Posterior vena cava (tissue), 2 donors: ENCODE measurements around the gene EIF2S1. TPM values are rescaled to one million over a fixed set of nuclear protein-coding genes. Genes with fewer than 3 reads are reported as not detected.
"Not testable (repeated sequence)": the region's sequence is repeated elsewhere in the genome, so short reads cannot be mapped to it uniquely, and the experiment has no call there.

ENCODE experiments used
- DNase-seq: peaks from one replicate; pipeline ENCODE4 v3.0.0-alpha.2; 2020; ENCODE audit warnings: low spot score
- intact Hi-C, 2 donors: fragments of 100-400 bp; cut with DNase I; formaldehyde crosslinking; loops; one replicate each; pipeline versions ENCODE4 v1.14.1 to v1.14.2; 2022 to 2023
- long read RNA-seq, 2 donors: library from polyadenylated mRNA; unstranded; transcript quantifications; one replicate each; pipeline ENCODE4 v2.0.0, GENCODE V29; 2020 to 2021
- total RNA-seq, 2 donors: library from RNA; stranded (reverse); fragmentation: NEBNext Ultra II Directional; extraction: Animal tissue kit (Norgen Biotek cat#: 25700); gene quantifications; one replicate each; pipeline ENCODE4 v1.2.1, GENCODE V29; 2021
- donor health status: DM: yes; HTN: yes; CAD: no.
- donor health status: DM: yes; HTN: yes; CAD: no.

EIF2S1 gene
- total RNA-seq = 10 to 100 TPM; 55.5 to 56.3 TPM
- long read RNA-seq, donor 1, full-length matches to known transcripts = 32 of 34 reads
- long read RNA-seq, donor 1, partial matches to known transcripts = 0 of 34 reads
- long read RNA-seq, donor 1, other reads (novel, unspliced or antisense) = 2 of 34 reads
- long read RNA-seq, donor 2, full-length matches to known transcripts = 150 of 156 reads
- long read RNA-seq, donor 2, partial matches to known transcripts = 2 of 156 reads
- long read RNA-seq, donor 2, other reads (novel, unspliced or antisense) = 4 of 156 reads

GRCh38 chr14:67359775-67360469 lies at the start of gene EIF2S1, which contains the start of gene ATP6V1D:
Gene EIF2S1 (plus strand): TSS chr14:67360328. CDS start chr14:67364768, 4,440 bp downstream.
Gene ATP6V1D (minus strand): TSS chr14:67359804. CDS start chr14:67359698, 106 bp downstream.
- DNase-seq = peak; percentile 100
- intact Hi-C loops = no loop called here

- no peak for DNase-seq
- intact Hi-C loops = no loop called here
These were observed 48.3 kb upstream of the EIF2S1 start for GRCh38 chr14:67311868-67312267.

GRCh38 chr14:67313153-67313552 lies 47.0 kb upstream of the EIF2S1 start:
- intact Hi-C loops = no loop called here
- no peak for DNase-seq

GRCh38 chr14:67317822-67318221 lies 42.3 kb upstream of the EIF2S1 start:
- DNase-seq = no peak

GRCh38 chr14:67319142-67319541 lies 41.0 kb upstream of the EIF2S1 start:
- no peak for DNase-seq
- intact Hi-C loops = no loop called here

More at GRCh38 chr14:67317822-67318221, 42.3 kb upstream of the EIF2S1 start:
- intact Hi-C loops = no loop called here

GRCh38 chr14:67329666-67330065 lies 30.5 kb upstream of the EIF2S1 start:
- DNase-seq, intact Hi-C loops: not testable (repeated sequence)

GRCh38 chr14:67331368-67332125 lies 28.6 kb upstream of the EIF2S1 start:
- no peak for DNase-seq
- intact Hi-C loops = no loop called here

- intact Hi-C loops = no loop called here
- DNase-seq = no peak
These were observed 27.7 kb upstream of the EIF2S1 start for GRCh38 chr14:67332468-67332867.

- no peak for DNase-seq
- intact Hi-C loops = no loop called here
These were observed 24.3 kb upstream of the EIF2S1 start for GRCh38 chr14:67335781-67336180.

- DNase-seq, intact Hi-C loops: not testable (repeated sequence)
These were observed 18.9 kb upstream of the EIF2S1 start for GRCh38 chr14:67341231-67341630.

GRCh38 chr14:67343601-67344230 lies 16.4 kb upstream of the EIF2S1 start:
- DNase-seq = no peak
- intact Hi-C loops = no loop called here

- intact Hi-C loops = no loop called here
These were observed 14.5 kb upstream of the EIF2S1 start for GRCh38 chr14:67345583-67345982.

GRCh38 chr14:67352055-67352454 lies 8.1 kb upstream of the EIF2S1 start:
- no peak for DNase-seq
- intact Hi-C loops = no loop called here

More at GRCh38 chr14:67345583-67345982, 14.5 kb upstream of the EIF2S1 start:
- DNase-seq = no peak

- intact Hi-C loops = no loop called here
- DNase-seq = no peak
These were observed 2.8 kb upstream of the EIF2S1 start for GRCh38 chr14:67357186-67357968.

- intact Hi-C loops = no loop called here
- DNase-seq = no peak
These were observed 2.2 kb upstream of the EIF2S1 start for GRCh38 chr14:67357969-67358354.

- intact Hi-C loops = no loop called here
- no peak for DNase-seq
These were observed 979 bp upstream of the EIF2S1 start for GRCh38 chr14:67358924-67359774.

- DNase-seq = no peak
These were observed 510 bp downstream of the EIF2S1 start for GRCh38 chr14:67360470-67361206.

More at GRCh38 chr14:67360470-67361206, 510 bp downstream of the EIF2S1 start:
- intact Hi-C loops = no loop called here
